Measurements from ENCODE around the gene RBM5.

RBM5 gene

GRCh38 chr3:50122071-50122470 lies 33.4 kb downstream of the RBM5 start:
- no peak for DNase-seq

GRCh38 chr3:50122661-50123391 lies 34.1 kb downstream of the RBM5 start:
- no peak for DNase-seq

GRCh38 chr3:50123394-50124051 lies 34.8 kb downstream of the RBM5 start:
- no peak for DNase-seq

- DNase-seq = no peak
Measured at GRCh38 chr3:50124052-50124799, 35.5 kb downstream of the RBM5 start.

- no peak for DNase-seq
Measured at GRCh38 chr3:50124800-50125178, 36.1 kb downstream of the RBM5 start.

- no peak for DNase-seq
Measured at GRCh38 chr3:50125541-50126286, 37.0 kb downstream of the RBM5 start.

GRCh38 chr3:50126287-50127211 lies 37.8 kb downstream of the RBM5 start:
- no peak for DNase-seq

- DNase-seq = no peak
Measured at GRCh38 chr3:50127251-50127691, 38.6 kb downstream of the RBM5 start.

GRCh38 chr3:50128001-50128400 lies 39.3 kb downstream of the RBM5 start:
- DNase-seq = no peak

- DNase-seq = no peak
Measured at GRCh38 chr3:50130436-50130835, 41.7 kb downstream of the RBM5 start.

GRCh38 chr3:50132421-50133282 lies 43.9 kb downstream of the RBM5 start:
- DNase-seq = no peak

GRCh38 chr3:50133283-50133615 lies 44.5 kb downstream of the RBM5 start:
- DNase-seq = no peak

- DNase-seq = no peak
Measured at GRCh38 chr3:50134367-50134766, 45.6 kb downstream of the RBM5 start.

GRCh38 chr3:50135964-50136363 lies 47.2 kb downstream of the RBM5 start:
- DNase-seq = no peak

GRCh38 chr3:50136714-50137405 lies 48.1 kb downstream of the RBM5 start:
- no peak for DNase-seq

- no peak for DNase-seq
Measured at GRCh38 chr3:50137531-50137930, 48.8 kb downstream of the RBM5 start.

GRCh38 chr3:50138266-50139200 lies 49.8 kb downstream of the RBM5 start:
- DNase-seq = no peak

GRCh38 chr3:50139308-50139707 lies 50.6 kb downstream of the RBM5 start:
- DNase-seq = no peak

GRCh38 chr3:50139718-50140423 lies 51.2 kb downstream of the RBM5 start:
- no peak for DNase-seq
